HG03196 (cell line): Measurements from ENCODE around the gene FBLN2.

Experiments
- ATAC-seq: cut with Tn5 transposase; IDR thresholded peaks from one replicate; pipeline ENCODE4 v1.9.1; 2021; ENCODE audit not compliant: unreplicated experiment

FBLN2 gene

GRCh38 chr3:13617097-13617738 lies 68.3 kb downstream of the FBLN2 start:
- ATAC-seq = no peak

- no peak for ATAC-seq
Observed at GRCh38 chr3:13617981-13618380, 69.1 kb downstream of the FBLN2 start.

- no peak for ATAC-seq
Observed at GRCh38 chr3:13618836-13619235, 69.9 kb downstream of the FBLN2 start.

GRCh38 chr3:13619661-13620230 lies 70.8 kb downstream of the FBLN2 start:
- ATAC-seq = no peak

- no peak for ATAC-seq
Observed at GRCh38 chr3:13620281-13620680, 71.4 kb downstream of the FBLN2 start.

- ATAC-seq = no peak
Observed at GRCh38 chr3:13620776-13621365, 71.9 kb downstream of the FBLN2 start.

GRCh38 chr3:13621381-13622221 lies 72.7 kb downstream of the FBLN2 start:
- no peak for ATAC-seq

GRCh38 chr3:13622356-13622755 lies 73.4 kb downstream of the FBLN2 start:
- no peak for ATAC-seq

- no peak for ATAC-seq
Observed at GRCh38 chr3:13623101-13623654, 74.3 kb downstream of the FBLN2 start.

- ATAC-seq = no peak
Observed at GRCh38 chr3:13624021-13624420, 75.1 kb downstream of the FBLN2 start.

- ATAC-seq = no peak
Observed at GRCh38 chr3:13624671-13625125, 75.8 kb downstream of the FBLN2 start.

GRCh38 chr3:13626396-13626795 lies 77.5 kb downstream of the FBLN2 start:
- no peak for ATAC-seq

GRCh38 chr3:13626915-13627460 lies 78.1 kb downstream of the FBLN2 start:
- ATAC-seq = no peak

GRCh38 chr3:13627681-13628080 lies 78.8 kb downstream of the FBLN2 start:
- ATAC-seq = no peak

GRCh38 chr3:13628432-13628831 lies 79.5 kb downstream of the FBLN2 start:
- ATAC-seq = no peak

GRCh38 chr3:13628841-13629551 lies 80.1 kb downstream of the FBLN2 start:
- ATAC-seq = no peak

- ATAC-seq = no peak
Observed at GRCh38 chr3:13629644-13630043, 80.7 kb downstream of the FBLN2 start.

- no peak for ATAC-seq
Observed at GRCh38 chr3:13631256-13631655, 82.3 kb downstream of the FBLN2 start.

- ATAC-seq = no peak
Observed at GRCh38 chr3:13633176-13633575, 84.3 kb downstream of the FBLN2 start.

GRCh38 chr3:13634151-13634550 lies 85.2 kb downstream of the FBLN2 start:
- no peak for ATAC-seq
